G401.6 (cell line): ENCODE data around the gene MAP7.
"Not testable (repeated sequence)": the region's sequence is repeated elsewhere in the genome, so short reads cannot be mapped to it uniquely, and the experiment has no call there.

Experiments
- FAIRE-seq: peaks from 2 replicates; lab custom pipeline; 2012; peaks lifted over from hg19 to GRCh38; lab: Jason Lieb, UNC

Gene MAP7

GRCh38 chr6:136415351-136416007, 134.7 kb downstream of the MAP7 start:
- FAIRE-seq, result no peak

GRCh38 chr6:136412410-136412809, 137.8 kb downstream of the MAP7 start:
- no peak for FAIRE-seq

- no peak for FAIRE-seq
Observed at GRCh38 chr6:136411453-136412354, 138.5 kb downstream of the MAP7 start.

- FAIRE-seq, result no peak
Observed at GRCh38 chr6:136411025-136411325, 139.2 kb downstream of the MAP7 start.

GRCh38 chr6:136410201-136411024, 139.8 kb downstream of the MAP7 start:
- no peak for FAIRE-seq

- no peak for FAIRE-seq
Observed at GRCh38 chr6:136409597-136409996, 140.6 kb downstream of the MAP7 start.

GRCh38 chr6:136408204-136408603, 142.0 kb downstream of the MAP7 start:
- no peak for FAIRE-seq

GRCh38 chr6:136405420-136406029, 144.7 kb downstream of the MAP7 start:
- no peak for FAIRE-seq

- no peak for FAIRE-seq
Observed at GRCh38 chr6:136404627-136405419, 145.4 kb downstream of the MAP7 start.

- FAIRE-seq, result no peak
Observed at GRCh38 chr6:136404007-136404406, 146.2 kb downstream of the MAP7 start.

- no peak for FAIRE-seq
Observed at GRCh38 chr6:136403110-136403980, 146.9 kb downstream of the MAP7 start.

- no peak for FAIRE-seq
Observed at GRCh38 chr6:136401749-136402148, 148.5 kb downstream of the MAP7 start.

- not testable (repeated sequence) for FAIRE-seq
Observed at GRCh38 chr6:136401236-136401635, 149.0 kb downstream of the MAP7 start.

GRCh38 chr6:136398453-136398852, 151.8 kb downstream of the MAP7 start:
- no peak for FAIRE-seq

GRCh38 chr6:136396908-136397307, 153.3 kb downstream of the MAP7 start:
- FAIRE-seq, result no peak

GRCh38 chr6:136390959-136391358, 159.3 kb downstream of the MAP7 start:
- not testable (repeated sequence) for FAIRE-seq

- no peak for FAIRE-seq
Observed at GRCh38 chr6:136387316-136387715, 162.9 kb downstream of the MAP7 start.

GRCh38 chr6:136383268-136383937, 166.8 kb downstream of the MAP7 start:
- no peak for FAIRE-seq

- FAIRE-seq, result no peak
Observed at GRCh38 chr6:136382676-136383252, 167.5 kb downstream of the MAP7 start.

GRCh38 chr6:136378888-136379287, 171.3 kb downstream of the MAP7 start:
- FAIRE-seq, result no peak
